GM12873 (cell line): ENCODE data around the gene ATP6V1E1.

ENCODE experiments used
- CTCF ChIP-seq: IDR thresholded peaks from 2 replicates; pipeline ENCODE4 v1.5.1; 2012; ENCODE audit warnings: low read depth, mild to moderate bottlenecking, moderate library complexity, low read length, control low read depth; ENCODE audit not compliant: insufficient read depth; ENCODE audit errors: missing control alignments

Gene ATP6V1E1

GRCh38 chr22:17563936-17564391 is 64.6 kb downstream of the ATP6V1E1 start:
- TF ChIP-seq CTCF, result no peak

- TF ChIP-seq CTCF, result no peak
Measured at GRCh38 chr22:17562906-17563870, 65.4 kb downstream of the ATP6V1E1 start, which contains the start of gene SLC25A18. Gene SLC25A18 (plus strand): TSS chr22:17563498. CDS start chr22:17579945, 16,447 bp downstream.

GRCh38 chr22:17559188-17559587 is 69.4 kb downstream of the ATP6V1E1 start:
- no peak for TF ChIP-seq CTCF

DNA sequence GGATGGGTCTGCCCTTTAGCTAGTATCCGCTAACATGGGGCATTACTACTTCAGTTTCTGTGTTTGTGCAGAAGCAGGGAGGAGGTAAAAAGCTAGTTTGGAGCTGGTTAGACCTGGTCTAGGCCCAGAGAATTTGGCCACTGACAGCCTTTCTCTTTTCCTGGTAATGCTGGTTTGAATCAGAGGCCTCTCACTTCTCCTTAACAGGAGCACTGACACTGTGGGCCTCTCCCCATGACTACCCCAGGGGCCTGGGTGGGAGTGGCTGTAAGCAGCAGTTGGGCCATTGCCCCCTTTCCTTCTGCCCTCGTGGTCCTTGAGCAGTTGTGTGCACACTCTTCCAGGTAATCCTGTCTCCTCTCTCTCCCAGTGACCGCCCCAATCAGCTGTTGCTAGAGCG is 73.7 kb downstream of the ATP6V1E1 start:
- TF ChIP-seq CTCF, result no peak

DNA sequence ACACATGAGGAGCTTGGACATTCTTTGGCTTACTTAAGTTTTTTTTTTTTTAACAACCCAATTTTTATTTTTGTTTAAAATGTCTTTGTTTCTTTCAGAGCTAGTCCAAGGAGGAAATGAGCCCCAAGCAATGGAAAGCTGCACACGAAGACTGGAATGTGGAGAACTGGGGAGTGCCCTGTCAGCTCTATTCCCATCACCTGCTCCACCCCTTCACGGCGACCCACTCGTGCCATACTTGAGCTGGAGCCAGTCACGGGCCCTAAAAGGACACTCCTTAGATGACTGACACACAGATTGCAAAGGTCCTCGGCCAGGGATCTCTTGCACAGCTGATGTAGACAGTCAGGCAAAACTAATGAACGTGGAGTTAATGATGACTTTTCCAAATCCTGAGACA is 75.8 kb downstream of the ATP6V1E1 start:
- no peak for TF ChIP-seq CTCF

DNA sequence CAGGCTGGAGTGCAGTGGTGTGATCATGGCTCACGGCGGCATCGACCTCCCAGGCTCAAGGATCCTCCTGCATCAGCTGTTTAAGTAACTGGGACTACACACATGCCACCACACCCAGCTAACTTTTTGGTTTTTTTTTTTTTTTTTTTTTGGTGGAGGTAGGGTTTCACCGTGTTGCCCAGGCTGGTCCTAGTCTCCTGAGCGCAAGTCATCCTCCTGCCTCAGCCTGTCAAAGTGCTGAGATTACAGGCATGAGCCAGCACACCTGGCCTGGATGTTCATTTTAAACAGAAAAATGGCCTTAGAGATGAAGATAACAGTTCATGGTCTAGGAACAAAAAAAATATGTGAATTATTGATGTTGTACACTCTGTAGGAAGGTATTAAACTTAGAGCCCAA is 78.9 kb downstream of the ATP6V1E1 start:
- TF ChIP-seq CTCF, result no peak

DNA sequence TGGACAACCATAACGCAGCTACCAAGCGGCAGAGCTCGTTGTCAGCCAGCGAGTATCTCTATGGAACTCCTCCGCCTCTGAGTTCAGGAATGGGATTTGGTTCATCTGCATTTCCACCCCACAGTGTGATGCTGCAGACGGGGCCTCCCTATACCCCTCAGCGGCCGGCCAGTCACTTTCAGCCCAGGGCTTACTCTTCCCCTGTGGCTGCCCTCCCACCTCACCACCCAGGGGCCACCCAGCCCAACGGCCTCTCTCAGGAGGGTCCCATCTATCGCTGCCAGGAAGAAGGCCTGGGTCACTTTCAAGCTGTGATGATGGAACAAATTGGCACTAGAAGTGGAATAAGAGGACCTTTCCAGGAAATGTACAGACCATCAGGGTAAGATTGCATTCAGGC is 79.4 kb downstream of the ATP6V1E1 start:
- TF ChIP-seq CTCF, result no peak
